Ramos (cell line): ENCODE measurements around the gene AP3S1.
"Not testable (repeated sequence)": the region's sequence is repeated elsewhere in the genome, so short reads cannot be mapped to it uniquely, and the experiment has no call there.

Experiments
- in situ Hi-C: fragments of 300-500 bp; cut with MboI; formaldehyde crosslinking; loops from one replicate; pipeline ENCODE4 v1.14.3; 2022; ENCODE audit warnings: low sequenced_read_pairs; ENCODE audit not compliant: unreplicated experiment

AP3S1 gene

GRCh38 chr5:115857626-115858349, 16.1 kb downstream of the AP3S1 start:
- in situ Hi-C loops = no loop called here

GRCh38 chr5:115858396-115858795, 16.7 kb downstream of the AP3S1 start:
- in situ Hi-C loops = no loop called here

- in situ Hi-C loops = no loop called here
These were observed 17.6 kb downstream of the AP3S1 start for GRCh38 chr5:115859378-115859777.

- in situ Hi-C loops = no loop called here
These were observed 27.6 kb downstream of the AP3S1 start for GRCh38 chr5:115869256-115869795.

GRCh38 chr5:115872447-115872846, 30.7 kb downstream of the AP3S1 start:
- in situ Hi-C loops = no loop called here

GRCh38 chr5:115873392-115873791, 31.7 kb downstream of the AP3S1 start:
- in situ Hi-C loops = no loop called here

GRCh38 chr5:115875447-115875846, 33.7 kb downstream of the AP3S1 start:
- in situ Hi-C loops = no loop called here

- in situ Hi-C loops = not testable (repeated sequence)
These were observed 35.6 kb downstream of the AP3S1 start for GRCh38 chr5:115877342-115877741.

- in situ Hi-C loops = not testable (repeated sequence)
These were observed 40.7 kb downstream of the AP3S1 start for GRCh38 chr5:115882434-115882833.

GRCh38 chr5:115884704-115885103, 43.0 kb downstream of the AP3S1 start:
- in situ Hi-C loops = no loop called here

- in situ Hi-C loops = not testable (repeated sequence)
These were observed 43.5 kb downstream of the AP3S1 start for GRCh38 chr5:115885208-115885607.

- in situ Hi-C loops = no loop called here
These were observed 46.3 kb downstream of the AP3S1 start for GRCh38 chr5:115888027-115888426.

GRCh38 chr5:115892021-115892420, 50.3 kb downstream of the AP3S1 start:
- in situ Hi-C loops = no loop called here

GRCh38 chr5:115894342-115894741, 52.6 kb downstream of the AP3S1 start:
- in situ Hi-C loops = no loop called here

GRCh38 chr5:115895821-115896220, 54.1 kb downstream of the AP3S1 start:
- in situ Hi-C loops = no loop called here

- in situ Hi-C loops = no loop called here
These were observed 56.9 kb downstream of the AP3S1 start for GRCh38 chr5:115898656-115899055.

GRCh38 chr5:115907177-115907576, 65.4 kb downstream of the AP3S1 start:
- in situ Hi-C loops = no loop called here

- in situ Hi-C loops = not testable (repeated sequence)
These were observed 72.1 kb downstream of the AP3S1 start for GRCh38 chr5:115913623-115914400.

GRCh38 chr5:115920171-115920725, 78.5 kb downstream of the AP3S1 start:
- in situ Hi-C loops = no loop called here

GRCh38 chr5:115928578-115929407, 87.1 kb downstream of the AP3S1 start:
- in situ Hi-C loops = not testable (repeated sequence)
